Fibroblast of the aortic adventitia (primary cell): Measurements from ENCODE around the gene OTOGL. TPM values are rescaled to one million over a fixed set of nuclear protein-coding genes. Genes with fewer than 3 reads are reported as not detected.

Experiments used
- DNase-seq: peaks from one replicate; pipeline ENCODE4 v3.0.0-alpha.2; 2010; ENCODE audit warnings: low read depth
- H3K4me3 ChIP-seq: 2 replicates; pipeline ENCODE4 v1.5.1; 2011; ENCODE audit warnings: low read depth, mild to moderate bottlenecking, control low read depth, low read length, moderate library complexity
- total RNA-seq: library from RNA; depleted of rRNA; stranded (reverse); fragments of >200 nt; gene quantifications from 2 replicates; pipeline ENCODE4 v1.2.3, GENCODE V29; 2012; ENCODE audit warnings: low replicate concordance
- TF ChIP-seq, protein P1 (sequence below): IDR thresholded peaks from 2 replicates; pipeline ENCODE4 v1.5.1; 2011; ENCODE audit warnings: mild to moderate bottlenecking, low read length, control low read depth, inconsistent platforms; ENCODE audit not compliant: insufficient read depth

The OTOGL gene
- total RNA-seq, 1 donor, result 0.27 TPM

DNA sequence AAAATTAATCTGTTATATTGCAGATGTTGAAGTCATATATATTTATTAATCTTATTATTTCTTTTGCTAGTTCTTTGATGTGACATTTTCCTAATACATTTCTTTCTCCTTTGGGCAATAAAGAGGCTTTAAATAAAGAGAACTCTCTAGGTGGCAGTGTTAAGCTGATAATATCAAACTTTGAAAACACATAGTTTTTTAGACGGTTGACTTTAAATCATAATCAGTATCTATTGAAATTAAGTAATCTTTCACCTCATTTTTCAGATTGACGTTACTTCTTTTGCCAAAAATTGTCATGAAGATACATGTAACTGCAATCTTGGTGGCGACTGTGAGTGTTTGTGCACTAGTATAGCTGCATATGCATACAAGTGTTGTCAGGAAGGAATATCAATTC lies 213.9 kb downstream of the OTOGL start:
- H3K4me3 ChIP-seq, result no peak overlapping the region
- DNase-seq, result peak; percentile 35
- TF ChIP-seq, protein P1, sequence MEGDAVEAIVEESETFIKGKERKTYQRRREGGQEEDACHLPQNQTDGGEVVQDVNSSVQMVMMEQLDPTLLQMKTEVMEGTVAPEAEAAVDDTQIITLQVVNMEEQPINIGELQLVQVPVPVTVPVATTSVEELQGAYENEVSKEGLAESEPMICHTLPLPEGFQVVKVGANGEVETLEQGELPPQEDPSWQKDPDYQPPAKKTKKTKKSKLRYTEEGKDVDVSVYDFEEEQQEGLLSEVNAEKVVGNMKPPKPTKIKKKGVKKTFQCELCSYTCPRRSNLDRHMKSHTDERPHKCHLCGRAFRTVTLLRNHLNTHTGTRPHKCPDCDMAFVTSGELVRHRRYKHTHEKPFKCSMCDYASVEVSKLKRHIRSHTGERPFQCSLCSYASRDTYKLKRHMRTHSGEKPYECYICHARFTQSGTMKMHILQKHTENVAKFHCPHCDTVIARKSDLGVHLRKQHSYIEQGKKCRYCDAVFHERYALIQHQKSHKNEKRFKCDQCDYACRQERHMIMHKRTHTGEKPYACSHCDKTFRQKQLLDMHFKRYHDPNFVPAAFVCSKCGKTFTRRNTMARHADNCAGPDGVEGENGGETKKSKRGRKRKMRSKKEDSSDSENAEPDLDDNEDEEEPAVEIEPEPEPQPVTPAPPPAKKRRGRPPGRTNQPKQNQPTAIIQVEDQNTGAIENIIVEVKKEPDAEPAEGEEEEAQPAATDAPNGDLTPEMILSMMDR, result no peak

DNA sequence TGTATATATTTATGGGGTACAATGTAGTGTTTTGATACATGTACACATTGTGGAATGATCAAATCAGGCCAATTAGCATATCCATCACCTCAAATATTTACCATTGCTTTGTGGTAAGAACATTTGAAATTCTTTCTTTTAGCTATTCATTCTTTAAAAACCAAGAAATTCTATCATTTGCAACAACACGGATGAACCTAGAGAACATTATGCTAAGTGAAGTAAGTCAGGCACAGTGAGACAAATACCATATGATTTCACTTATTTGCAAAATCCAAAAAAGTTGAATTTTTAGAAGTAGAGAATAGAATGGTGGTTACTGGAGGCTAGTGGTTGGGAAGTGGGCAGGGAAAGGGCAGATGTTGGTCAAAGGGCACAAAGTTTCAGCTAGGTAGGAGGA lies 215.4 kb downstream of the OTOGL start:
- DNase-seq, result no peak
- TF ChIP-seq, protein P1, result no peak
- H3K4me3 ChIP-seq, result no peak overlapping the region

DNA sequence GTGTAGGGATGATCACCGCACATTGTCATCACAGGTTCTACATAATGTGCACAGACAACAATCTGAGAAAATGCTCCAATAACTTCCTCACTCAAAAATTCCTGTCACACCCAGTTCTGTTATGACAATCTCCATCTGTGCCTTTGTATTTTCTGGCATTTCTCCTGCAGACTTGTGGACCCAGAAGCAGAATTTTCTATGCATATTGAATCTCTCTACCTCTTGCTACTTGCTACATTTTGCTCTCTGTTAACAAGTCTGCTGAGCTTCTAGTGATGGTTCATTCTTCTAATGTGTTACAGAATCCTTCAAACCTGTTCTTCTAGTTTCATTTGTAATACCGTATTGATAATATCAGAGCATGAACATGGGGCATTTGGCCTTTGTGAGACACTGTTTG lies 216.9 kb downstream of the OTOGL start:
- TF ChIP-seq, protein P1, result no peak
- peak; percentile 5 for DNase-seq
- no peak overlapping the region for H3K4me3 ChIP-seq

DNA sequence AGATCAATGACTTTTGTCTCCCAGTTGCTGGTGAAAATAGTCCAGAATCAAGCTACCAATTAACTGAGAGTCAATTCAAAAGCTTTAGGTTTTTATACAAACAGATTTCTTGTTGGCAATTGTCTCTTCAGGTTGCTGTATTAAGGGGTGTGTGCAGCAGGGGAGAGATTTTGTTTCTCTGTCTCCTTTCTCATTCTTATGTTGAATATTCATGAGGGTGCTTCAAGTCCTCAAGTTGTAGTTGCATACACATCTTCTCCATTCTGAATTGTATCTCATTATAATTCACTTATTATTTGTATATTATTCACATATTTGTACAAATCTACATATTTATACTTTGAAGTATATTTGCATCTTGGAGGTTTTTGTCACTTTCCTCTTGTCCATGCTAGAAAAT lies 218.0 kb downstream of the OTOGL start:
- TF ChIP-seq, protein P1, result no peak
- DNase-seq, result no peak
- no peak overlapping the region for H3K4me3 ChIP-seq

DNA sequence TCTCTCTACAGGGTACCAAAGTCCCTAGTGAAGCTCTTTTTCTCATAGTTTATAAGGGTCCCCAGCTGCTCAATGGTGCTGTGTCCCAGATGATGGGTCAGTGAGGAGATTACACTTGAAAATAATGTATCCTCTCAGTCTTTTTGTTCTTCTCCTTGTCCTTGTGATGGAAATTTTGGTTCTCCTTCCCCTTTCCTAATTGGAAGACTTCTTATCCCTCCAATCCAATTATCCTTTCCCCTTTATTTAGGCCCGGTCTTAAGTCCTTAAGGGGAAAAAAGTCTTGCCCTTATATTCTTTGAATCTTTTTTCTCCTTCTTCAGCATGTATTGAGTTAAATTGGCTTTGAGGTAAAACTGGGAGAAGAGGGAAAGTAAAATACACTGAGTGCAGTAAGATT lies 218.6 kb downstream of the OTOGL start:
- H3K4me3 ChIP-seq, result no peak overlapping the region
- TF ChIP-seq, protein P1, result no peak
- DNase-seq, result no peak

DNA sequence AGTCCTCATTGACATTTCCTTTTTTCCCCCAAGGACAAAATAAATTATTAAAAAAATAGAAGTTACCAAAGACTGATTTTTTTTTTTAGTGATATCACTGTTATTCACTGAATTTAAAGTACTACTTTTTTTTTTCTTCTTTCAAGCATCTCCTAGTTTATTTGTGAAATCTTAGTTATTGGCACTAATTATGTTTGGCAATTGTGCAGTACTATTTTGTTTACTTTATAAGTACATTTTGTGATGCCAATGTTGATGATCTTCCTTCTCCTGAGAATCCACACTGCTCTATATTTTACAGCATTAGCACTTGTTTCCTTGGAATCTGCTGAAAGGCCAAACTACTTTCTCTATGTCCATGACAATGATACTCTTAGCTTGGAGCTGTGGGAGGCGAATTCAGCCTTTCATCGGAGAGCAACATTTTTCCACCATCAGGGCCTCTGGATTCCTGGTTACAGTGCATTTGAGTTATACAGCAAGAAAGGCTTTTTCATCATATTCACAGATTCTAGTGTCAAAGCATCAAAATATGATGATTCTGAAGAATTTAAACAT lies 220.9 kb downstream of the OTOGL start:
- TF ChIP-seq, protein P1, result no peak
- no peak overlapping the region for H3K4me3 ChIP-seq
- DNase-seq, result no peak

DNA sequence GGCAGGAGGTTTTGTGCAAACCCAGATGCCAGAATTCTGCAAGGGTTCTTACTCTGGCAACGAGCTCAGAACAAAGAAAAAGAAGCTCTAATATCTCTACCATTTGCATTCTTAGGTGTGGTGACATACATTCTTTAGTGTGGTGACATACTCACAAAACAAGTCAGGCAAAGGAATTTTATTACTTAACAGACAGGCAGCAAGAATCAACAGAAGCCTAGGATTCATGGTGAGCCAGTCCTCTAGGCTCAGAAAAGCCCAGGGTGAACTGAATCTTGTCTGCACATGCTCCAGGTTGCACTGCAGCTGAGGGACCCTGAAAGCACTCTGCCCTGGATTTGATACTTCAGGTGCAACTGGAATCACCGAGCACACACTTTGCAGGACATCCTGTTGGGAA lies 222.3 kb downstream of the OTOGL start:
- TF ChIP-seq, protein P1, result no peak
- peak; percentile 6 for DNase-seq
- no peak overlapping the region for H3K4me3 ChIP-seq
